HG03469 (cell line): ENCODE results near the gene VCP.
"Not testable (repeated sequence)": the region's sequence is repeated elsewhere in the genome, so short reads cannot be mapped to it uniquely, and the experiment has no call there.

Experiments
- ATAC-seq: cut with Tn5 transposase; IDR thresholded peaks from one replicate; pipeline ENCODE4 v1.9.1; 2021; ENCODE audit warnings: mild to moderate bottlenecking, moderate library complexity, moderate number of reproducible peaks; ENCODE audit not compliant: unreplicated experiment

VCP gene

DNA sequence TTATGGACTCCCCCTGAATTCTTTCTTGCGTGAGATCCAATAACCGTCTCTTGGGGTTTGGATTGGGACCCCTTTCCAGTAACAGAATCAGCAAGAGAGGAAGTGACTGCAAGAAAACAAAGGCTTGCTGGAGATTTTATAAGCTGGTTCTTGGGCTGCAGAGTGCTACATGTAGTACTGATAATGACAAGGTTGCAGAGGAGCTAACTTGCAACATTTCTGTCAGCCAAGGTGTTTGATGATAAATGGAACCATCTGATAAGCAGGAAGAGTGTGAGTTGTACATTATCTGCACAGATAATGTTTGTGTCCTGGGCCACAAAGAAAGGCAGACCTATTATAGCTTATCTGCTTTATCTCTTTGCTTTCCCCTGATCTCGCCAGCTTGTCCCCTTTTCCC is 45.8 kb downstream of the VCP start:
- no peak for ATAC-seq

DNA sequence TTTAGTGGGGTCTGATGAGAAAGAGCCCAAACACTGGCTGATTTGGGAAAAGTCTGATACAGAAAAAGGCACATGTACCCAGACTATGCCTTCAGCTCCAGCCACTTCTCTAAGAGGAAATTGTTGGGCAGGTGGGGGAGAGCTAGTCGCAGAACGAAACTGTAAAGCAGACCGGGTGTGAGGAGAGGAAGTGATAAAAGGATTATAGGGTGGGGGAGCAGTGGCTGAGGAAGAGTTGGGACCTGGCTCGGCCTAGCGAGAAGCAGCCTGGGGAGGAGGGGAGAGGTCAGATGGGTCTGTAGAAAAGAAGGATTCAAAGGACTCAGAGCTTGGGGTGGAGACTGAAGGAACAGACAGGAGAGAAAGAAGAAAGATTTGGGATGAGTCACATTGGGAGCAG is 49.0 kb downstream of the VCP start:
- ATAC-seq, result not testable (repeated sequence)

DNA sequence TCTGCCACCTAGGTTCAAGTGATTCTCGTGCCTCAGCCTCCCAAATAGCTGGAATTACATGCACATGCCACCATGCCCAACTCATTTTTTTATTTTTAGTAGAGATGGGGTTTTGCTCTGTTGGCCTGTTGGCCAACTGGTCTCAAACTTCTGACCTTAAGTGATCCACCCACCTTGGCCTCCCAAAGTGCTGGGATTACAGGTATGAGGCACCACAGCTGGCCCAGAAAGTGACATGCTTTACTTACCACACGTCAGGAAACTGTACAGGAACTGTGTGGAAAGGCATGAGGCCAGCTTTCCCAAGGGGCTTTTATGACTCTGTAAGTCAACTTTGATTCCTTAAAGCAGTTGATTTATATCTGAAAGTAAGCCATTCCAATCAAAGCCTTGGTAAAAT is 57.9 kb downstream of the VCP start:
- no peak for ATAC-seq

DNA sequence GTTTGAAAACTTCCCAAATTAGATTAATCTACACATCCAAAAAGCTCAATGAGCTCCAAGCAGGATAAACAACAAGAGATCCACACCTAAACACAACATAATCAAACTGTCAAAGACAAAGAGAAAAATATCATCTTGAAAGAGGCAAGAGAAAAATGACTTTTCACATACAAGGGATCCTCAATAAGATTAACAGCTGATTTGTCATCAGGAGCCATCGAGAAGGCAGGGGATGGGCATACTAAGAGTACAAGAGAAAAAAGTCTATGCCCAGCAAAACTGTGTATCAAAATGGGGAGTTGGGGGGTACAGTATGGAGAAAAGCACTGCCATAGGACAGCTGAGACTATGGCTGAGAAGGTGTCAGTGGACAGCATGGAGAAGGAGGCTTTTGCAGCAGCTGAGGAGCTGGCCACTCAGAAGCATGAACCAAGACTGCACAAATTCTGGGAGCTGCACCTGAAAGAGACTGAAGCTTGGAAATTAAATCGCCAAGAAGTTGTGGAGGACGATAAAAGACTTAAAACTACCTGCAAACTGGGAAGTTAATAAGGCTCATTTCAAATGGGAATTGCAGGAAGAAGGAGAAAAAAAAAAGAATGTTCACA is 62.0 kb downstream of the VCP start:
- ATAC-seq, result no peak
